Cardiac muscle cell (in vitro differentiated cells and primary cell): Measurements from ENCODE around the gene ETV4. TPM values are rescaled to one million over a fixed set of nuclear protein-coding genes. Genes with fewer than 3 reads are reported as not detected.

ENCODE experiments used
- DNase-seq, 2 donors: peaks; one replicate each; pipeline versions ENCODE4 v3.0.0 to v3.0.0-alpha.2; 2010 to 2017; ENCODE audit warnings: low read depth in 1 of 2, low spot score in 1 of 2
- H3K27ac ChIP-seq: fragments of 200-600 bp; sonication (generic); 2 replicates; pipeline ENCODE4 v1.5.1; 2016
- H3K27me3 ChIP-seq: fragments of 200-600 bp; sonication (generic); 2 replicates; pipeline ENCODE4 v1.6.0; 2016; ENCODE audit warnings: control low read depth
- H3K36me3 ChIP-seq: fragments of 200-600 bp; sonication (generic); 2 replicates; pipeline ENCODE4 v1.5.1; 2016; ENCODE audit warnings: control low read depth
- H3K4me1 ChIP-seq: fragments of 200-600 bp; sonication (generic); 2 replicates; pipeline ENCODE4 v1.8.1; 2017; ENCODE audit warnings: low read depth, mild to moderate bottlenecking, mixed run types
- H3K4me3 ChIP-seq: fragments of 200-600 bp; sonication (generic); 2 replicates; pipeline ENCODE4 v1.5.1; 2016; ENCODE audit warnings: mild to moderate bottlenecking
- H3K9me3 ChIP-seq: fragments of 200-600 bp; sonication (generic); 2 replicates; pipeline ENCODE4 v1.5.1; 2017; ENCODE audit warnings: low read depth, mild to moderate bottlenecking, control low read depth
- CTCF ChIP-seq: IDR thresholded peaks from 2 replicates; pipeline ENCODE4 v1.5.1; 2012; ENCODE audit warnings: low read depth, mild to moderate bottlenecking, low read length
- polyA plus RNA-seq: library from polyadenylated mRNA; unstranded; fragments of >200 nt; fragmentation: Nextera tagmentation; extraction: Ambion mirVana; gene quantifications from 2 replicates; pipeline ENCODE4 v1.2.1, GENCODE V29; 2016
- total RNA-seq: library from RNA; depleted of rRNA; stranded (reverse); fragments of >200 nt; gene quantifications from 2 replicates; pipeline ENCODE4 v1.2.3, GENCODE V29; 2016

The ETV4 gene
- total and polyA plus RNA-seq, 2 experiments from 2014 or later, result 1.3 to 2.4 TPM

DNA sequence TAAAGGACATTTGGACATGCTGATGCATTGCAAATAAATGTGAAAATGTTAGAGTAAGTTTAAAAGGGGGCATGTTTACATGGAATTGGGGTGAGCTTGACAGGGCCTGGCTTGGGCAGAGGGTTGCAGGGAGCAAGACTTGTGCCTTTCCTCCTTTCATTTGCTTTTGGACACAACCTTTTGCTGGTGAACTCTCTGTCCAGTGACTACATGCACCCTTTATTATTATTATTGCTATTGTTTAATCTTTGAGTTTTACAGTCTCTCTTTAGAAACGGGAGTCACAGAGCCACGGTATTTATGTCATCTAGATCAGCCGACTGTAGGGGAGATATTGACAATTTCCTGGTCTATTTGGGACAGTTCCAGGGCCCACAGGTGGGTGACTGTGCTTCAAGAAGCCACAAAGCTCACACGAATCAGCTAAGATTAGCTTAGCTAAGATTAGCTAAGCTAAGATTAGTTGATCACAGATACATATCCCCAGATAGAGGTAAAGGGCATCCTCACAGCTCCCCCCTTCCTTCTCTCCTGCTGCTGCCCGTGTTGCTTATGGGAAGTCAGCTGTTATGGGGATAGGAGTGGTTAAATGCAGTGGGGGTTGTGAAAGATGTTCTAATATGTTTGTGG, 28.9 kb upstream of the ETV4 start:
- Histone ChIP-seq H3K27ac (no peak overlapping the region), H3K27me3 (no peaks in the 10 kb centered on the region), H3K36me3 (no peaks in the 10 kb centered on the region), H3K9me3 (no peaks in the 10 kb centered on the region), H3K4me3 (no peak overlapping the region), H3K4me1 (peaks cover 14% of the 10 kb centered on the region)
- TF ChIP-seq CTCF, result no peak
- no peak for DNase-seq

DNA sequence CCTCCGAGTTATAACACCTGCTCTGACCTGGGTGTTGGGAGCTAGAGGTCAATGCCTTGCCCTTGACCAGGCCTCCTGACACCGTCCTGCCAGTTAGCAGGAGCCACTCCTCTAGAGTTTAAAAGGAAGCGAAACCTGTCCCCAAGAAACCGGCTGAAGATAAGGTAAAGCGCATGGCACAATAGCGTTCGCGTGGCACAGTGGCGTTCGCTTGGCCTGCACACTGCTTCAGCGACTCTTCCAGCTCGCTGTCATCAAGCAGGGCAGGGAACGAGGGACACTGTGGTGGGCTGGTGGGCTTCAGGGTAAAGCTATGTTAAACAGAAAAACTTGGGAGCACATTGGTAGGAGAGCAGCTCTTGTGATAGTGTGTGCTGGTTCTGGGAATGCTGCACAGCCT, 28.2 kb upstream of the ETV4 start:
- DNase-seq, result no peak

GRCh38 chr17:43573579-43574321, 27.6 kb upstream of the ETV4 start:
- Histone ChIP-seq H3K4me3 (no peak overlapping the region), H3K36me3 (no peaks in the 10 kb centered on the region), H3K27ac (no peak overlapping the region), H3K4me1 (peaks cover 14% of the 10 kb centered on the region), H3K27me3 (no peaks in the 10 kb centered on the region), H3K9me3 (no peaks in the 10 kb centered on the region)
- TF ChIP-seq CTCF, result no peak
- no peak for DNase-seq

More for the DNA sequence above, 28.2 kb upstream of the ETV4 start:
- no peaks in the 10 kb centered on the region for H3K36me3 ChIP-seq
- H3K27ac ChIP-seq, result no peak overlapping the region
- no peak overlapping the region for H3K4me3 ChIP-seq
- no peaks in the 10 kb centered on the region for H3K27me3 ChIP-seq
- H3K4me1 ChIP-seq, result peaks cover 14% of the 10 kb centered on the region
- no peaks in the 10 kb centered on the region for H3K9me3 ChIP-seq
- TF ChIP-seq CTCF, result no peak

DNA sequence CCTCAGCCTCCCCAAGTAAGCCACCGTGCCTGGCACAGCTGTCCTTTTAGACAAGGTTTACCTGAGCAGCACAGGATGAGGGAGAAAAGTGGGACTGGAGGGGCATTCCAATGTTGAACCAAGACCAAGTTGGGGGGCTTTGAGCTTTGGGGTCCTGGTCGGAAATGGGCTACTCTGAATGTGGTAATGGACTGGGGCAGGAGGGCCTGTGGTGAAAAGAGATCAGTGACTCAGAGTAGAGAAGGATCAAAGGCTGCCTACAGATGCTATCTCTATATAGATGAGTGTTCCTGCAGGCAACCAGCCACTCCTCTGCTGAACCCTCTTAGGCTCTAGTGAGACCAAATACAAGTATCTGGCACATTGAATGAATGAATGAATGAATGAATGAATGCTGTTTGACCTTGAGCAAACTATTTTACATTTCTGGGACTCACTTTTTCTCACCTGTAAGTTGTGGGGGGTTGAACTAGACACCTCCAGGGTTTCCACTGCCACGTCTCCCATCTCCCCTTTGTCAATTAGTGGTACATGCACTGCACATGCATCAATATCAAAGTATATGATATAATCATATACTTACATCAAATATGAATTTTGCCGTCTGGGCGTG, 26.3 kb upstream of the ETV4 start:
- Histone ChIP-seq H3K36me3 (no peaks in the 10 kb centered on the region), H3K27me3 (no peaks in the 10 kb centered on the region), H3K4me3 (no peak overlapping the region), H3K27ac (no peak overlapping the region), H3K9me3 (no peaks in the 10 kb centered on the region), H3K4me1 (peaks cover 14% of the 10 kb centered on the region)
- no peak for DNase-seq
- TF ChIP-seq CTCF, result no peak

DNA sequence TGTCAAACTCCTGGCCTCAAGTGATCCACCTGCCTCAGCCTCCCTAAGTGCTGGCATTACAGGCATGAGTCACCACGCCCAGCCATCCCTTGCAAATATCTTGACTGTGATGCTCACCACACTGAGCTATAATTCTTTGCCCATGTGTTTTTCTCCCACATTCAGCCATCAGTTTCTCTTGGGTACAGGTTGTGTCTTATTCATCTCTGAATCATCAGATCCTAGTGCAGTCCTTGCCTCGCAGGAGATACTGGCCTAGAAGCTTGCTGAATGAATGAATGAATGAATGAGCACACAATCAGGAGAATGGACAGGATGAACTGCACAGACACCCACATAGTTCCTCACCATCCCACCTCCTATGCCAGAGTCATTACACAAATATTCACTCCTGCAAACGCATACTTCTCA, 24.4 kb upstream of the ETV4 start:
- H3K27ac ChIP-seq, result no peak overlapping the region
- no peak for TF ChIP-seq CTCF

More for the DNA sequence above, 24.4 kb upstream of the ETV4 start:
- no peak for DNase-seq
- Histone ChIP-seq H3K36me3 (no peaks in the 10 kb centered on the region), H3K27me3 (no peaks in the 10 kb centered on the region), H3K4me3 (no peak overlapping the region), H3K4me1 (peaks cover 14% of the 10 kb centered on the region), H3K9me3 (no peaks in the 10 kb centered on the region)
